ENCODE results near the gene ATP5PO.

DNA sequence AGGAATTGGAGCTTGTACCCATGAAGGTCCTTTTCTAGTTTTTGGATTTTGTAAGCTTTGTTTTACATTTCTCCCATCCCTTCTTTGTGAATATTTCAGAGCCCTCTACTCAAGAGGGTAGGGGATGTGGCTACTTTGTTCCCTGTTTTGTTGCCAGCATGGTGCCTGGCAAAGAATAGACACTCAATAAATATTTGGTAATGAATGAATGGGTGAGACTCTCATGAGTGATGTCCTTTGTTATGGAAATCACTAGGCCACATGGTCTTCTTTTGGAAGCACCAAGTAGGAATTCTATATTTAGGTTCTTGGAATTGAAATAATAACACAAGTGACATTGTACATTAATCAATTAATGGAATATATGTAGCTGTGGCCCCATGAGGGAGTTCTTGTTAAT is 26.8 kb upstream of the ATP5PO start:
- TF ChIP-seq, protein P1, sequence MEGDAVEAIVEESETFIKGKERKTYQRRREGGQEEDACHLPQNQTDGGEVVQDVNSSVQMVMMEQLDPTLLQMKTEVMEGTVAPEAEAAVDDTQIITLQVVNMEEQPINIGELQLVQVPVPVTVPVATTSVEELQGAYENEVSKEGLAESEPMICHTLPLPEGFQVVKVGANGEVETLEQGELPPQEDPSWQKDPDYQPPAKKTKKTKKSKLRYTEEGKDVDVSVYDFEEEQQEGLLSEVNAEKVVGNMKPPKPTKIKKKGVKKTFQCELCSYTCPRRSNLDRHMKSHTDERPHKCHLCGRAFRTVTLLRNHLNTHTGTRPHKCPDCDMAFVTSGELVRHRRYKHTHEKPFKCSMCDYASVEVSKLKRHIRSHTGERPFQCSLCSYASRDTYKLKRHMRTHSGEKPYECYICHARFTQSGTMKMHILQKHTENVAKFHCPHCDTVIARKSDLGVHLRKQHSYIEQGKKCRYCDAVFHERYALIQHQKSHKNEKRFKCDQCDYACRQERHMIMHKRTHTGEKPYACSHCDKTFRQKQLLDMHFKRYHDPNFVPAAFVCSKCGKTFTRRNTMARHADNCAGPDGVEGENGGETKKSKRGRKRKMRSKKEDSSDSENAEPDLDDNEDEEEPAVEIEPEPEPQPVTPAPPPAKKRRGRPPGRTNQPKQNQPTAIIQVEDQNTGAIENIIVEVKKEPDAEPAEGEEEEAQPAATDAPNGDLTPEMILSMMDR (IDR thresholded peaks at IDR 0.05), result no peak
- no peak for TF ChIP-seq POLR2AphosphoS5 (IDR thresholded peaks at IDR 0.05; ENCODE audit: low read depth, low read length)
- TF ChIP-seq, protein P2, sequence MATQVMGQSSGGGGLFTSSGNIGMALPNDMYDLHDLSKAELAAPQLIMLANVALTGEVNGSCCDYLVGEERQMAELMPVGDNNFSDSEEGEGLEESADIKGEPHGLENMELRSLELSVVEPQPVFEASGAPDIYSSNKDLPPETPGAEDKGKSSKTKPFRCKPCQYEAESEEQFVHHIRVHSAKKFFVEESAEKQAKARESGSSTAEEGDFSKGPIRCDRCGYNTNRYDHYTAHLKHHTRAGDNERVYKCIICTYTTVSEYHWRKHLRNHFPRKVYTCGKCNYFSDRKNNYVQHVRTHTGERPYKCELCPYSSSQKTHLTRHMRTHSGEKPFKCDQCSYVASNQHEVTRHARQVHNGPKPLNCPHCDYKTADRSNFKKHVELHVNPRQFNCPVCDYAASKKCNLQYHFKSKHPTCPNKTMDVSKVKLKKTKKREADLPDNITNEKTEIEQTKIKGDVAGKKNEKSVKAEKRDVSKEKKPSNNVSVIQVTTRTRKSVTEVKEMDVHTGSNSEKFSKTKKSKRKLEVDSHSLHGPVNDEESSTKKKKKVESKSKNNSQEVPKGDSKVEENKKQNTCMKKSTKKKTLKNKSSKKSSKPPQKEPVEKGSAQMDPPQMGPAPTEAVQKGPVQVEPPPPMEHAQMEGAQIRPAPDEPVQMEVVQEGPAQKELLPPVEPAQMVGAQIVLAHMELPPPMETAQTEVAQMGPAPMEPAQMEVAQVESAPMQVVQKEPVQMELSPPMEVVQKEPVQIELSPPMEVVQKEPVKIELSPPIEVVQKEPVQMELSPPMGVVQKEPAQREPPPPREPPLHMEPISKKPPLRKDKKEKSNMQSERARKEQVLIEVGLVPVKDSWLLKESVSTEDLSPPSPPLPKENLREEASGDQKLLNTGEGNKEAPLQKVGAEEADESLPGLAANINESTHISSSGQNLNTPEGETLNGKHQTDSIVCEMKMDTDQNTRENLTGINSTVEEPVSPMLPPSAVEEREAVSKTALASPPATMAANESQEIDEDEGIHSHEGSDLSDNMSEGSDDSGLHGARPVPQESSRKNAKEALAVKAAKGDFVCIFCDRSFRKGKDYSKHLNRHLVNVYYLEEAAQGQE (IDR thresholded peaks at IDR 0.05; ENCODE audit: insufficient read depth in 1 of 2, low read depth in 2 of 2, low read length in 1 of 2), result no peak
